ENCODE measurements around the gene IFNLR1.

Gene IFNLR1

DNA sequence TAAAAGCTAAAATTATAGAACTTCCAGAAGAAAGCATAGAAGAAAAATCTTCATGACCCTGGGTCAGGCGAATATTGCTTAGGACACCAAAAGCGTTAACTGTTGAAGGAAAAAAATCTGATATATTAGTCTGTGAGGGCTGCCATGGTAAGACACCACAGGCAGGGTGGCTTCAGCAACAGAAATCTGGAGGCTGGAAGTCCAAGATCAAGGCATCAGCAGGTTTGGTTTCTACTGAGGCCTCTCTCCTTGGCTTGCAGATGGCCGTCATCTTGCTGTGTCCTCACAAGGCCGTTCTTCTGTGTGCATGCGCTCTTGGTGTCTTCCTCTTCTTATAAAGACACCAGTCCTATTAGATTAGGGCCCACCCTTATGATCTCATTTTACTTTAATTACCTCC lies 14.5 kb downstream of the IFNLR1 start:
- Histone ChIP-seq H3K27ac (ENCODE audit: low read length) (no peak overlapping the region), H3K36me3 (ENCODE audit: control insufficient read depth, low read depth, low read length) (peaks cover 9% of the 10 kb centered on the region), H3K4me3 (ENCODE audit: low read length) (no peak overlapping the region), H3K4me1 (ENCODE audit: control insufficient read depth, low read depth, low read length) (no peaks in the 10 kb centered on the region), H3K9me3 (ENCODE audit: control insufficient read depth, low read depth, low read length) (no peaks in the 10 kb centered on the region), H3K27me3 (ENCODE audit: control insufficient read depth, insufficient read depth, low read length) (no peaks in the 10 kb centered on the region), H3K9ac (ENCODE audit: low read length) (no peak overlapping the region)

DNA sequence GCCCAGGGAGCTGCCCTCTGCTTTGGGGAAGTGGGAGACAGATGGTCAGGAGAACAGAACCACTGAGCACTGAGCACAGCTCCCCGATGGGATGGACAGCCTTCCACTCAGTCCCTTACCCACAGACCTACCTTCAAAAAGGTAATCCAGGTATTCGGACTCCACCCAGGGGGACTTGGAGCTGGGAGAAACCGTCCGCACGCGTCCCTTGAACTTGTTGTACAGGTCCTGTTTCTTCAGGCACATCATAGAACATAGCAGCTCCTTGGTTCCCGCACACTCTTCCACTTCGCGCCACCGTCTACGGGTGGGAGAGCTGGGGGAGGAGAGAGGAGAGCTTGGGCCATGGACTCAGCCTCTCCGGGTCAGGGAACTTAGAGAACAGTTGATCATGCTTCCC lies 17.8 kb downstream of the IFNLR1 start:
- Histone ChIP-seq H3K4me3 (ENCODE audit: low read length) (no peak overlapping the region), H3K9me3 (ENCODE audit: control insufficient read depth, low read depth, low read length) (no peaks in the 10 kb centered on the region), H3K9ac (ENCODE audit: low read length) (no peak overlapping the region), H3K4me1 (ENCODE audit: control insufficient read depth, low read depth, low read length) (no peaks in the 10 kb centered on the region), H3K27me3 (ENCODE audit: control insufficient read depth, insufficient read depth, low read length) (no peaks in the 10 kb centered on the region), H3K36me3 (ENCODE audit: control insufficient read depth, low read depth, low read length) (peaks cover 17% of the 10 kb centered on the region), H3K27ac (ENCODE audit: low read length) (no peak overlapping the region)

DNA sequence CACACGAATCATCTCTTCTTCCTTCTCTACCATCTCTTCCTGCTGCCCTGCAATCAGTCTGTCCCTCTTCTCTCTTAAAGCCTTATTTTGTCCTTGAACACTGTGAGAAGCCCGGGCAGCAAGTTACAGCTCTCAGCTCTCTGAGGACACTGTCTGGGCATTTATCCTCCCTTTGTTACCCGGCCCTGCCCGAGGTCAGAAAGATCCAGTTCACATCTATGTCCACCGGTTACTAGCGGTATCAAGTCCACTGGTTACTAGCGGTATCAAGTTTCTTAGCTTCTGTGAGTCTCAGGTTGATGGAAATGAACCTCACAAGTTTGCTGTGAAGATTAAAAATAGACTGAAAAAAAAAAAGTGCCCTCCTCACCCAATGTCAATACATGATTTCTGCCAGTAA lies 18.8 kb downstream of the IFNLR1 start:
- no peak overlapping the region for H3K27ac ChIP-seq (ENCODE audit: low read length)
- no peaks in the 10 kb centered on the region for H3K4me1 ChIP-seq (ENCODE audit: control insufficient read depth, low read depth, low read length)
- H3K36me3 ChIP-seq (ENCODE audit: control insufficient read depth, low read depth, low read length): peaks cover 17% of the 10 kb centered on the region
- H3K27me3 ChIP-seq (ENCODE audit: control insufficient read depth, insufficient read depth, low read length): no peaks in the 10 kb centered on the region
- no peak overlapping the region for H3K9ac ChIP-seq (ENCODE audit: low read length)
- no peak overlapping the region for H3K4me3 ChIP-seq (ENCODE audit: low read length)
- H3K9me3 ChIP-seq (ENCODE audit: control insufficient read depth, low read depth, low read length): no peaks in the 10 kb centered on the region

DNA sequence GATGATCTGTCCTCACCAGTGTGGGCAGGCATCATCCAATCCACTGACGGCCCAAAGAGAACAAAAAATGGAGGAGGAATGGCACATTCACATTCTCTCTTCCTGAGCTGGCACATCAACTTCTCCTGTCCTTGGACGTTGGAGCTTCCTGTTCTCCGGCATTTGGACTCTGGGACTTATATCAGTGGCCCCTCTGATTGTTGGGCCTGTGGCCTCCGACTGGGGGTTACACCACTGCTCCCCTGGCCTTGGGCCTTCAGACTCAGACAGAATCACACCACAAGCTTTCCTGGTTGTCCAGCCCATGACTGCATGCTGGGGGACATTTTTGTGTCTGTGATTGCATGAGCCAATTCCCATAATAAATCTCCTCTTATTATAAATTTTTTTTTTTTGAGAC lies 20.1 kb downstream of the IFNLR1 start:
- no peaks in the 10 kb centered on the region for H3K4me1 ChIP-seq (ENCODE audit: control insufficient read depth, low read depth, low read length)
- H3K9ac ChIP-seq (ENCODE audit: low read length): no peak overlapping the region
- H3K27me3 ChIP-seq (ENCODE audit: control insufficient read depth, insufficient read depth, low read length): no peaks in the 10 kb centered on the region
- peaks cover 19% of the 10 kb centered on the region for H3K36me3 ChIP-seq (ENCODE audit: control insufficient read depth, low read depth, low read length)
- no peak overlapping the region for H3K4me3 ChIP-seq (ENCODE audit: low read length)
- H3K9me3 ChIP-seq (ENCODE audit: control insufficient read depth, low read depth, low read length): no peaks in the 10 kb centered on the region
- no peak overlapping the region for H3K27ac ChIP-seq (ENCODE audit: low read length)

DNA sequence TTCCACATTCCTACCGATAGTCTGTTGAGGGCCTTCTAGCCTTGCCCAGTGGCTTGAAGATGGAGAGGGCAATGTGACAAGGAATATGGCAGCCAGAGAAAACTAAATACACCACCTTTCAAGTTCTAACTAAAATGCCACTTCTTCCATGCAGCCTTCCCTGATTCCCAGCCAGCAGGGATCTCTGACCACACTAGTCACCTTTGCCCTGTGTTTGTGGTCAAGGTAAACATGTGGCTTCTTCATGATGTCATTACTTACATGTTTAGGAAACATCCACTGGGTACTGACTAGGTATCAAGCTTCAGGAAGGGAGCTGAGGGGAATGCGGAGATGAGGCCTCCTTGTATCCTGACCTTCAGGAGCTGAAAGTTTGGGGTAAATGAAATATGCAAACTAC lies 21.6 kb downstream of the IFNLR1 start:
- H3K4me3 ChIP-seq (ENCODE audit: low read length): no peak overlapping the region
- H3K27ac ChIP-seq (ENCODE audit: low read length): no peak overlapping the region
- H3K36me3 ChIP-seq (ENCODE audit: control insufficient read depth, low read depth, low read length): peaks cover 19% of the 10 kb centered on the region
- H3K9me3 ChIP-seq (ENCODE audit: control insufficient read depth, low read depth, low read length): no peaks in the 10 kb centered on the region
- H3K4me1 ChIP-seq (ENCODE audit: control insufficient read depth, low read depth, low read length): no peaks in the 10 kb centered on the region
- H3K9ac ChIP-seq (ENCODE audit: low read length): no peak overlapping the region
- H3K27me3 ChIP-seq (ENCODE audit: control insufficient read depth, insufficient read depth, low read length): no peaks in the 10 kb centered on the region

DNA sequence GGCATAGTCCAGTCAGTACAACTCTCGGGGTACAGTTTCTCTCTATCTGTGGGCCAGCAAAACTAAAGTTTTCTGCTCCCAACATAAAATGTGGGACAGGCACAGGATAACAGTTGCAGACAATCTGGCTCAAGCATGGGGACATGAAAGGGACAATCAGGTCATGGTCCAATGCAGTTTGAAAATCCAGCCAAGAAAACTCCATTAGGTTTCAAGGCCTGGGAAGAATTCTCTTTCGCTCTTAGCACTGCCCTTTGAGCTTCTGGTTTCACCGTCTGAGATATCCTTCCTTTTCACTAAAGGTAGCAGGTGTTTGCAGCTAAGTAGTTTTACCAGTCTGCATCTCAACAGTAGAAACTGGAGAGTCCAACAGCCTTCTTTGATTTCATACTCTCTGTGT lies 23.1 kb downstream of the IFNLR1 start:
- no peak overlapping the region for H3K4me3 ChIP-seq (ENCODE audit: low read length)
- H3K9ac ChIP-seq (ENCODE audit: low read length): no peak overlapping the region
- H3K36me3 ChIP-seq (ENCODE audit: control insufficient read depth, low read depth, low read length): peaks cover 19% of the 10 kb centered on the region
- no peaks in the 10 kb centered on the region for H3K4me1 ChIP-seq (ENCODE audit: control insufficient read depth, low read depth, low read length)
- H3K27ac ChIP-seq (ENCODE audit: low read length): no peak overlapping the region
- H3K27me3 ChIP-seq (ENCODE audit: control insufficient read depth, insufficient read depth, low read length): no peaks in the 10 kb centered on the region
- H3K9me3 ChIP-seq (ENCODE audit: control insufficient read depth, low read depth, low read length): no peaks in the 10 kb centered on the region

DNA sequence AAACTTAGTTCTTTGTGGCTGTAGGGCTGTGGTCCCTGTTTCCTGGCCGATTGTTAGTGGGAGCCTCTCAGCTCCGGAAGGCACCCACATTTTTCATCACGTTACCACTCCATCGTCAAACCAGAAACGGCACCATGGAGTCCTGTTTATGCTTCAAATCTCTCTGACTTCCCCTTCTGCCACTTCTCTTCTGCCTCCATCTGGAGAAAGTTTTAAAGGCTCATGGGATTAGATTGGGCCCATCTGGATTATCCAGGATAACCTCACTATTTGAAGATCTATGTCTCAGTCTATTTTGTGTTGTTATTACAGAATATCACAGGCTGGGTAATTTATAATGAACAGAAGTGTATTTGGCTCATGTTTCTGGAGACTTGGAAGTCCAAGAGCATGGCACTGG lies 24.9 kb downstream of the IFNLR1 start:
- Histone ChIP-seq H3K4me3 (ENCODE audit: low read length) (no peak overlapping the region), H3K36me3 (ENCODE audit: control insufficient read depth, low read depth, low read length) (peaks cover 21% of the 10 kb centered on the region), H3K4me1 (ENCODE audit: control insufficient read depth, low read depth, low read length) (no peaks in the 10 kb centered on the region), H3K27ac (ENCODE audit: low read length) (no peak overlapping the region), H3K9me3 (ENCODE audit: control insufficient read depth, low read depth, low read length) (no peaks in the 10 kb centered on the region), H3K27me3 (ENCODE audit: control insufficient read depth, insufficient read depth, low read length) (no peaks in the 10 kb centered on the region), H3K9ac (ENCODE audit: low read length) (no peak overlapping the region)

DNA sequence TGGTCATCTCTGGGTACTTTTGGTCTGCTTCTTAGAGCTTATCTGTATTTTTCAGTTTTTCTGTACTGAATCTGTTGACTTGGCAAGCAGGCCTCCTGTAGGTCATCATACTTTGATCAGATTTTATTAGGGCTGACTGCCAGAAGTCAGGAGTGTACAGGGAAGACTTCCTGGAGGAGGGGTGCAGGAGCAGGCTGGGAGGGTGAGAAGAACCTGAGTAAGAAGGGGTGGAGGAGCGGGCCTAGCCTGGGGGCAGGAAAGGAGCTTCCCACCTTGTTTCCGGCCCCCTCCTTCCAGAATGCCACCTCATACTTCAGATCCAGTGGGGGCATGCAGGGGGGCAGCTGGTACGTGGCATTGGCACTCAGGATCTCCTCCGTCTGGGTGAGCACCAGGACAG lies 25.8 kb downstream of the IFNLR1 start:
- no peak overlapping the region for H3K9ac ChIP-seq (ENCODE audit: low read length)

DNA sequence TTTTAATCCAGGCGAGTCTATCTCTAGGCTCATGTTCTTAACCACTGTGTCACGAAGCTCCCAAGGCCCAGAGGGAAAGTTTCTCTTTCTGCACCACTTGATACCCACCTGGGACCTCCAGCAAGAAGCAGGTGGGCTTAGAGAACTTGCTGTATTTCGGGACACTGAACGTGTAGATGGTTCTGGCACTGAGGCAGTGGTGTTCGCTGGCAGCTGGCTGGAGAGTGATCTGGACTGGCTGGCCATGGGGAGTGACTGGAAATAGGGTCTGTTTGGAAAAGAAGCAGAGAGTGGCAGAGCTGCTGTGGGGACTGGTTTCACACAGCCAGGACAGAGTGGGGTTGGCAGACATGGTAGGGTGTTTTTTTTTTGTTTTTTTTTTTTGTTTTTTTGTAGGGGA lies 27.7 kb downstream of the IFNLR1 start:
- Histone ChIP-seq H3K27ac (ENCODE audit: low read length) (no peak overlapping the region), H3K9me3 (ENCODE audit: control insufficient read depth, low read depth, low read length) (no peaks in the 10 kb centered on the region), H3K9ac (ENCODE audit: low read length) (no peak overlapping the region), H3K27me3 (ENCODE audit: control insufficient read depth, insufficient read depth, low read length) (no peaks in the 10 kb centered on the region), H3K4me3 (ENCODE audit: low read length) (no peak overlapping the region), H3K36me3 (ENCODE audit: control insufficient read depth, low read depth, low read length) (peaks cover 19% of the 10 kb centered on the region), H3K4me1 (ENCODE audit: control insufficient read depth, low read depth, low read length) (peaks cover 5% of the 10 kb centered on the region)

More for the DNA sequence above, 25.8 kb downstream of the IFNLR1 start:
- no peaks in the 10 kb centered on the region for H3K4me1 ChIP-seq (ENCODE audit: control insufficient read depth, low read depth, low read length)
- H3K4me3 ChIP-seq (ENCODE audit: low read length): no peak overlapping the region
- H3K36me3 ChIP-seq (ENCODE audit: control insufficient read depth, low read depth, low read length): peaks cover 27% of the 10 kb centered on the region
- no peaks in the 10 kb centered on the region for H3K9me3 ChIP-seq (ENCODE audit: control insufficient read depth, low read depth, low read length)
- no peaks in the 10 kb centered on the region for H3K27me3 ChIP-seq (ENCODE audit: control insufficient read depth, insufficient read depth, low read length)
- no peak overlapping the region for H3K27ac ChIP-seq (ENCODE audit: low read length)

DNA sequence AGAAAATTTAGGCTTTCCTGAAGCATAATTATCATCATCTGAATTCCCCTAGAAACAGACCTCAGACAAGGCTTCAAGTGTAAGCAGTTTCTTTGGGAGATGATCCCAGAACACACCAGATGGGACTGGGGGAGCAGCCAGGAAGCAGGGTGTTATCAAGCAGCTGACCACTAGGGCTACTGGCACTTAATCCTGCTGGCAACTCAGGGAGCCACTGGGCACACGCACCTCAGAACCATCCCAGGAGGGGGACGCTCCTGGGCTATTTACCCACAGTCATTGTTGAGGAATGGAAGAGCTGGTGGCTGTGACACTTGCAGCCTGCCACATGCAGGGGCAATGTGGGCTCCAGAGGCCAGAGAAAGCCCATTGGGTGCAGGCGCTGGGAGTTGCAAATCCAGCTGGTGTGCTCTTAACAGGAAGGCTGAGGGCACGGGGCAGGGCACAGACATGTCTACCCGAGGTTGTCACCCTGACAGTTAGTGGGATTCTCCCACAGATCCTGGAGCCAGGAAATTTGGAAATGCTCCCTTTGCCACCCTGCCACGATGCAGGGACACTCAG lies 29.1 kb downstream of the IFNLR1 start:
- Histone ChIP-seq H3K9ac (ENCODE audit: low read length) (no peak overlapping the region), H3K27me3 (ENCODE audit: control insufficient read depth, insufficient read depth, low read length) (no peaks in the 10 kb centered on the region), H3K4me3 (ENCODE audit: low read length) (no peak overlapping the region), H3K27ac (ENCODE audit: low read length) (no peak overlapping the region), H3K36me3 (ENCODE audit: control insufficient read depth, low read depth, low read length) (peaks cover 19% of the 10 kb centered on the region), H3K9me3 (ENCODE audit: control insufficient read depth, low read depth, low read length) (no peaks in the 10 kb centered on the region), H3K4me1 (ENCODE audit: control insufficient read depth, low read depth, low read length) (peaks cover 7% of the 10 kb centered on the region)

DNA sequence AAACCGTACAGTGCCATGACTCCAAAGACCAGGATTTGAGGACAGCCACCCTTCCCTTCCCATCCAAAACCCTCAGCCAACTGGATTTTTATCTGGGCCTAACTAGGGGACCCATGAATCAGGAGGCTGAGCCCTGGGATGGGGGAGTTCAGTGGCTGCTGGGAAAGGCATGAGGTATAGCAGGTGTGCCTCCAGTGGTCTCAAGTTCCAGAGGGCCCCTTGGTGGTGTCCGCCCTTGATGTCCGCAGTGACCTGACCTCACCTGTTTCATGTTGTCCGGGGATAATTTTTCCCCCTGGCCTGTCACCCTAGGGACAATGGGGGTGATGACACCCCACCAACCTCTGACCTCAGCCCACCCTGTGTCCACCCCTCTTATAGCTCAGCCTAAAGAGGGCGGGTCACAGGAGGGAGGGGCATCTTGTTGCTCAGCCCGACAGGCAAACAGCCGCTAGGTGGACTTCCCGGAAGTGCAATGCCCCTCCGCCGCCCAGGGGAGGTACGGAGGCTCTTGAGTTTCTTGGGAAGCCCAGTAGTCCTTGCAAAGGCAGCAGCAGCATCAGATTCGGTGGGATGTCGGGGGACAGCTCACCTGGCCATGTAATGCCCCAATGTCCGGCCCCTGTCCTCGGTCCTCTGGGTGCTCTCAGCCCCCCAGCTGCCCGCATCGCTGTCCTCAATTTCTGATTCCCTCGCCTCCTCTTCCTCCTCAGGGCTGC lies 30.4 kb downstream of the IFNLR1 start:
- Histone ChIP-seq H3K4me1 (ENCODE audit: control insufficient read depth, low read depth, low read length) (peaks cover 9% of the 10 kb centered on the region), H3K4me3 (ENCODE audit: low read length) (no peak overlapping the region), H3K9me3 (ENCODE audit: control insufficient read depth, low read depth, low read length) (no peaks in the 10 kb centered on the region), H3K27ac (ENCODE audit: low read length) (no peak overlapping the region), H3K27me3 (ENCODE audit: control insufficient read depth, insufficient read depth, low read length) (no peaks in the 10 kb centered on the region), H3K9ac (ENCODE audit: low read length) (no peak overlapping the region), H3K36me3 (ENCODE audit: control insufficient read depth, low read depth, low read length) (peaks cover 16% of the 10 kb centered on the region)

Data from iPS-18a (cell line).